Stomach smooth muscle (tissue), 2 donors: ENCODE data around the gene TLR7.

Experiments used
- H3K27ac ChIP-seq: one replicate; pipeline ENCODE4 v1.7.0; 2013; ENCODE audit warnings: mild to moderate bottlenecking, low read length, inconsistent platforms
- H3K27me3 ChIP-seq, 2 donors: one replicate each; pipeline ENCODE4 v1.7.0; 2013; ENCODE audit warnings: low read length in 2 of 2; ENCODE audit not compliant: insufficient read depth in 2 of 2, control insufficient read depth in 1 of 2
- H3K36me3 ChIP-seq, 2 donors: one replicate each; pipeline ENCODE4 v1.7.0; 2013; ENCODE audit warnings: low read length in 2 of 2; ENCODE audit not compliant: control insufficient read depth in 2 of 2, insufficient read depth in 2 of 2
- H3K4me1 ChIP-seq: one replicate; pipeline ENCODE4 v1.7.0; 2013; ENCODE audit warnings: low read length; ENCODE audit not compliant: control insufficient read depth, insufficient read depth
- H3K4me3 ChIP-seq, 2 donors: one replicate each; pipeline ENCODE4 v1.7.0; 2013; ENCODE audit warnings: low read length in 2 of 2
- H3K9ac ChIP-seq, 2 donors: one replicate each; pipeline ENCODE4 v1.7.0; 2013; ENCODE audit warnings: low read length in 2 of 2, mild to moderate bottlenecking in 1 of 2
- H3K9me3 ChIP-seq, 2 donors: one replicate each; pipeline ENCODE4 v1.7.0; 2013; ENCODE audit warnings: low read length in 2 of 2; ENCODE audit not compliant: control insufficient read depth in 2 of 2
- donor health status: healthy.
- donor health status: Pancreatic carcinoma.

TLR7 gene

DNA sequence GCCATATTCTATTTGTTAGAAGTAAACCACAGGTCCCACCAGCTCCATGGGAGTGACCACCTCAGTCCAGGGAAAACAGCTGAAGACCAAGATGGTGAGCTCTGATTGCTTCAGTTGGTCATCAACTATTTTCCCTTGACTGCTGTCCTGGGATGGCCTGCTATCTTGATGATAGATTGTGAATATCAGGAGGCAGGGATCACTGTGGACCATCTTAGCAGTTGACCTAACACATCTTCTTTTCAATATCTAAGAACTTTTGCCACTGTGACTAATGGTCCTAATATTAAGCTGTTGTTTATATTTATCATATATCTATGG lies 55.7 kb downstream of the TLR7 start:
- Histone ChIP-seq H3K9ac (no peak overlapping the region), H3K27me3 (peaks cover 0 to 2% of the 10 kb centered on the region in 2 donors), H3K9me3 (no peaks in the 10 kb centered on the region), H3K4me1 (no peaks in the 10 kb centered on the region), H3K27ac (no peak overlapping the region), H3K36me3 (no peaks in the 10 kb centered on the region), H3K4me3 (no peak overlapping the region)

DNA sequence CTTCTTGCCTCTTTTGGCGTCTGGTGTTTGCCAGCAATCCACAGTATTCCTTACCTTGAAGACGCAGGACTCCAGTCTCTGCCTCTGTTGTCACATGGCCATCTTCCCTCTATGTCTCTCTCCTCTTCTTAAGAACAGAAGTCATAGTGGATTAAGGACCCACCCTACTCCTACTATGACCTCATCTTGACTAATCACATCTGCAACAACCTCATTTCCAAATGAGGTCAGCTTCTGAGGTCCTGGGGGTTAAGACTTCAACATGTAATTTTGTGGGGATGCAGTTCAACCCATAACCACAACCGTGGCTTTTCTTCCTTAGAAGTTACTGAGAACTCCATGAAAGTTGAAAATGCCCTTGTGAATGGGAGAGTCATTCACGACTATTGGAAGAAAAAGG lies 62.8 kb downstream of the TLR7 start:
- no peaks in the 10 kb centered on the region for H3K36me3 ChIP-seq
- H3K4me3 ChIP-seq: no peak overlapping the region
- peaks cover 0 to 2% of the 10 kb centered on the region in 2 donors for H3K27me3 ChIP-seq
- H3K27ac ChIP-seq: no peak overlapping the region
- H3K9me3 ChIP-seq: peaks cover 0 to 7% of the 10 kb centered on the region in 2 donors
- no peak overlapping the region for H3K9ac ChIP-seq
- no peaks in the 10 kb centered on the region for H3K4me1 ChIP-seq

DNA sequence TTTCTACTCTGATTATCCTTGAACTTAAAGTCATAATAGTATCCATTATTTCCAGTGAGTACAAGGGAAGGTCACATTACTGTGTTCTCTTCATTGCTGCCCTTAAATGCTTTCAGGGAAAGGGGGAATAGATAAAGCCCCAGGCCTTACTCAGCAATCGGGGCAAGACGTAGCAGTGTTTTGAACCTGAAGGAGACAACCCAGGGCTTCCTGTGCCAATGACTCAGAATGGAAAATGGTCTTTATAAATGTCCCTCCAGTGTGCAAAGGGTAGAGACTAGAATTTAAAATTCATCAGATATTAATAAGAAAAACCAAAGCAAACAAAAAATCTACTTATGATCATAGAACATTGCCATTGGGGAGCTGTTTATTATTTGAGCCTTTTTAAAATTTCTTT lies 63.3 kb downstream of the TLR7 start:
- Histone ChIP-seq H3K4me3 (no peak overlapping the region), H3K27me3 (peaks cover 0 to 2% of the 10 kb centered on the region in 2 donors)

DNA sequence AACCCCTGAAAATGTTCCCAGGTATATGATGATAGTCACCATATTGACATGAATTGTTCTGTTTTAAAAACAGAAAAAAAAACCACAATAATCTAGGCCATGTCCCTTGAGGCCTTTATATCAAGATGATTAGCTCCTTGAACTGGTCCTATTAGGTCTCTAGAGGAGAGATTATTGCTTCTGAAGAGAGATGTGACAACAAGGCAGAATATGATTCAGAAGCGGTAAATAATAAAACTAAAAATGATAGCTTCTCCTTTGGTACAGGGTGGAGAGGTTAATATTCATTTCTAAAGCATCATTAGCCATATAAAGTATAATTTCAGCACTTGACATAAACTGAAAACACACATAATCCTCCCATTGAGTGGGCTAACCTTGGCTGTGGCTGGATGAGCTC lies 65.4 kb downstream of the TLR7 start:
- peaks cover 0 to 2% of the 10 kb centered on the region in 2 donors for H3K27me3 ChIP-seq
- no peak overlapping the region for H3K9ac ChIP-seq
- H3K4me1 ChIP-seq: no peaks in the 10 kb centered on the region
- H3K4me3 ChIP-seq: no peak overlapping the region
- no peaks in the 10 kb centered on the region for H3K36me3 ChIP-seq
- H3K9me3 ChIP-seq: peaks cover 0 to 7% of the 10 kb centered on the region in 2 donors
- H3K27ac ChIP-seq: no peak overlapping the region

More for the DNA sequence above, 63.3 kb downstream of the TLR7 start:
- no peaks in the 10 kb centered on the region for H3K4me1 ChIP-seq
- H3K9ac ChIP-seq: no peak overlapping the region
- no peak overlapping the region for H3K27ac ChIP-seq
- peaks cover 0 to 7% of the 10 kb centered on the region in 2 donors for H3K9me3 ChIP-seq
- H3K36me3 ChIP-seq: no peaks in the 10 kb centered on the region

DNA sequence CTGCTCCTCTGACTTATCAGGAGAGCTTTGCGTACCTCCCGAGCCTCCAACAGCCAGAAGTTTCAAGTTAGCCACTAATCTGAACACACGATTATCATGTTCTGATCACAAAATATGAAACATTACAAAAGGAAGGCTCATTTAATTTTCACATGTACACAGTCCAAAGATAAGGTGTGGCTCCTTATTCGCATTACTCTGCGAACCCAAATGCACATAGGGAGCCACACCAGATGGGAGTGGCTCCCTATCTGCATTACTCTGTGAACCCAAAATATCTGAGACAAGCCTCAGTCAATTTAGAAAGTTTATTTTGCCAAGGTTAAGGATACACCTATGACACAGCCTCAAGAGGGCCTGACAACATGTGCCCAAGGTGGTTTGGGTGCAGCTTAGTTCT lies 68.0 kb downstream of the TLR7 start:
- H3K27ac ChIP-seq: no peak overlapping the region
- H3K9ac ChIP-seq: no peak overlapping the region
- no peaks in the 10 kb centered on the region for H3K9me3 ChIP-seq
- peaks cover 0 to 2% of the 10 kb centered on the region in 2 donors for H3K27me3 ChIP-seq
- no peaks in the 10 kb centered on the region for H3K4me1 ChIP-seq
- H3K36me3 ChIP-seq: no peaks in the 10 kb centered on the region
- H3K4me3 ChIP-seq: no peak overlapping the region

DNA sequence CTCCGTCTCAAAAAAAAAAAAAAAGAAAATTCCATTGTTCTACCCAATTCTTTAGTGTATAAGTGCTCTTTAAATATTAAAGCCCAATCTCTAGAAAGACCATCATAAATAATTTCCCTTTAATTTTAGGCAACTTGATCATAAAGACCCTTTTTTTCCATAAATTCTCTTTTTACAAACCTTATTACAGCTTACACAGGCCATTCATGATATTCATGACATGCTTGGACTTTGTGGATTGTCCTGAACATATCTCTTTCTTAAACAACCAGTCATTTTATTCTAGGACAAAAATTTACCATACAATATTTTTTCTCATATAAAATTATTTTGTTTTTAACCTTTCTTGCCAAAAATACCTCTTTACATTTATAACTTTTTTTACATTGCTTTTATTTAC lies 70.1 kb downstream of the TLR7 start:
- Histone ChIP-seq H3K36me3 (no peaks in the 10 kb centered on the region), H3K4me1 (no peaks in the 10 kb centered on the region), H3K9ac (no peak overlapping the region), H3K4me3 (no peak overlapping the region), H3K9me3 (no peaks in the 10 kb centered on the region), H3K27me3 (peaks cover 0 to 2% of the 10 kb centered on the region in 2 donors), H3K27ac (no peak overlapping the region)
